DMS53 treated with DMSO at 0.1 percent for 48 hours (cell line): Measurements from ENCODE around the gene ALDH16A1.

ENCODE experiments used
- DNase-seq: peaks from one replicate; lab custom pipeline; 2025; ENCODE audit not compliant: unreplicated experiment; lab: John Stamatoyannopoulos, UW

The ALDH16A1 gene

DNA sequence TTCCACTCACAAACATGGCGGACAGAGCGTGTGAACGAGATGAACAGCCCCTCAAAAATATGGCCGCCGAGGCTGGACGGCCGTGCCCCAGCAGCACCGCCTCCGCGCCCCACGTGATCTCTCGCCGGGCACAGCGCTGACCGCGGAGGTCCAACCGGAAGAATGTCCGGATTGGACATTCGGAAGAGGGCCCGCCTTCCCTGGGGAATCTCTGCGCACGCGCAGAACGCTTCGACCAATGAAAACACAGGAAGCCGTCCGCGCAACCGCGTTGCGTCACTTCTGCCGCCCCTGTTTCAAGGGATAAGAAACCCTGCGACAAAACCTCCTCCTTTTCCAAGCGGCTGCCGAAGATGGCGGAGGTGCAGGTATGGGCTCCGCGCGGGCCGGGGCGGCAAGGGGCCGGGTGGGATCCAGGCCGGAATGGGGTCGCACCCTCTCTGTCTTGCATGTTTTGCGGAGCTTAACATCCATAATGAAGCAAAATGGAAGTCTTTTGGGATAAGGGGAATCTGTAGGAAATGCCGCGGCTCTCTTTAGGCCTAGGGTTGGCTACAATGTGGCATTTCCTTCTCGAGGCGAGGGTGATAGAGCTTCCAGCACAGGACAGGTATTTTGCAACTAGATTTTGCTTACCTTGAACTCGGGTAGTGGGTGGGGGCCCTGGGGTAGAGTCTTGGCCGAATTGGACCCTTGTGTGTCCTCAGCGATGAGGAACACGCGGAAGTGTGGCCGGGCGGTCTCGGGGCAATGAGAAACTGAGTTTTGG, 34.4 kb downstream of the ALDH16A1 start, which contains the start of gene RPL13A:
TSS of gene RPL13A (plus strand) at position 332 of the 769 bp plus-strand sequence. CDS start at position 354, 22 bp downstream.
- DNase-seq: peak; percentile 91

DNA sequence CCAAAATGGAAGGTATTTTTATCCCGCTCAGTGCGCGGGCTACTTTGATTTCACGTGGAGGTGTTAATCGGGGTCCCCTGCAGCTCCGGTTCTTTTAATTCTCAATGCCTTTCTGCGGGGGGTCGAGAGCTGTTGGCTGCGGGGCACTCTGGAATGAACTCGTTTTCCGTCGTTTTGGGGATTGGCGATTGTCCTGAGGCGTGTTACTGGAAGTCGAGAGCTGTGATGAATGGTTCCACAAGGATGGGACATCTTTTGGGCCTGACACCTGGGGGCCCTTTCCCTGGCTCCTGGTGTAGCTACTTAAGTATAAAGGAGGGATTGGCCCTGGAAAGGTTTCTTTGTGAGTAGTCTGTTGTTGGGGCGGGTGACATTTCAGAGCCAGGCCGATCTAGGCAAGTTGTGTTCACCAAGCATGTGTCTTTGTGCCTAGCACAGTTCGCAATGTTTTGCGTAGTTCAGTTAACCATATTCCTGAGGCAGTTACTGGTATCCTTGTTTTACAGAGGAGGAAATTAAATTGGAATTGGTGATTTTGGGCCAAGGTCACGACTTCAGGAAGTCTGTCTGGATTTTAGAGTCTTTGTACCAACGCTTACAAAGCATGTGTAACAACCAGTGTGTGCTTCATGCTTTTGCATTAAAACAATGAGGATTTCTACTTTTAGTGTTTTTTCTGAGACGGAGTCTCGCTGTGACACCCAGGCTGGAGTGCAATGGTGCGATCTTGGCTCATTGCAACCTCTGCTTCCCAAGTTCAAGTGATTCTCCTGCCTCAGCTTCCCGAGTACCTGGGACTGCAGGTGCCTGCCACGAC, 35.2 kb downstream of the ALDH16A1 start:
- no peak for DNase-seq

DNA sequence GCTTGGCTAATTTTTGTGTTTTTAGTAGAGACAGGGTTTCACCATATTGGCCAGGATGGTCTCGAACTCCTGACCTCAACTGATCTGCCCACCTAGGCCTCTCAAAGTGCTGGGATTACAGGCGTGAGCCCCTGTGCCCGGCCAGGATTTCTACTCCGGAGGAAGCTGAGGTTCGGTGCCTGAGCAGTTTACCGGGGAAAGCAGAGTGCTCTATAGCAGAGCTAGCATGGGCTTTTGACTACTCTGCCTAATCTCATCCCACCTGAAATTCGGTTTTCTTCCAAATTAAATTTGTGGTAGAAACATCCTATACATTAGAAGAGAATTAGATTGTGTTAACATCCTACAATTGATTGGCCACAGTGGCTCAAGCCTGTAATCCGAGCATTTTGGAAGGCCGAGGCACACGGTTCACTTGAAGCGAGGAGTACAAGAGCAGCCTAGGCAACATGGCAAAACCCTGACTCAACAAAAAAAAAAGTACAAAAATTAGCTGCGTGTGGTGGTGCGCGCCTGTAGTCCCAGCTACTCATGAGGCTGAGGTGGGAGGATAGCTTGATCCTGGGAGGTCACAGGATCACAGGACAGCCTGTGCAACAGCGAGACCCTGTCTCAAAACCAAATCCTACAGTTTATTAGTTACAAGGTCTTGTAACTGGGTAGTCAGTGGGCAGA, 36.0 kb downstream of the ALDH16A1 start:
- no peak for DNase-seq

DNA sequence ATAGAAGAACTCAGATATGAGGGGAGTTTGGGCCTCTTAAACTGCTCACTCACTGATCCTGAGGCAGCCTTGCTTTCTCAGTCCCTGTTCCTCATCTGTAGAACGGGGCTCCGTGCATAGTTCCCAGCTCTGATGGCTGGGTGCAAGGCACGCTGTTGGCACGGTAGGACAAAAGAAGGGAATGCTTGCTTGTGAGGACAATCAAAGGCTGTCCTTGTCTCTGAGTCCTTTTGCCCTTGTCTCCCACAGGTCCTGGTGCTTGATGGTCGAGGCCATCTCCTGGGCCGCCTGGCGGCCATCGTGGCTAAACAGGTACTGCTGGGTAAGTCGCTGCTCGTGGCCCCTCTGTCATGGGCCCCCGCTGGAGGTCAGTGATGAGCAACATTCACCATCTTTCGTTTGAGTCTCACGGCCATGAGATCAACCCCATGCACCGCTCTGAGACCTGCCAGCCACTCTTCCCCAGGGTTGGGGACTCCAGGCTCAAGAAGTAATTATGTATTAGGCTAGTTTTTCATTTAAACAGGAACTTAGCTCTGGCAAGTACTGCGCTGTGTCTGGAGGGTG, 36.7 kb downstream of the ALDH16A1 start:
- no peak for DNase-seq

DNA sequence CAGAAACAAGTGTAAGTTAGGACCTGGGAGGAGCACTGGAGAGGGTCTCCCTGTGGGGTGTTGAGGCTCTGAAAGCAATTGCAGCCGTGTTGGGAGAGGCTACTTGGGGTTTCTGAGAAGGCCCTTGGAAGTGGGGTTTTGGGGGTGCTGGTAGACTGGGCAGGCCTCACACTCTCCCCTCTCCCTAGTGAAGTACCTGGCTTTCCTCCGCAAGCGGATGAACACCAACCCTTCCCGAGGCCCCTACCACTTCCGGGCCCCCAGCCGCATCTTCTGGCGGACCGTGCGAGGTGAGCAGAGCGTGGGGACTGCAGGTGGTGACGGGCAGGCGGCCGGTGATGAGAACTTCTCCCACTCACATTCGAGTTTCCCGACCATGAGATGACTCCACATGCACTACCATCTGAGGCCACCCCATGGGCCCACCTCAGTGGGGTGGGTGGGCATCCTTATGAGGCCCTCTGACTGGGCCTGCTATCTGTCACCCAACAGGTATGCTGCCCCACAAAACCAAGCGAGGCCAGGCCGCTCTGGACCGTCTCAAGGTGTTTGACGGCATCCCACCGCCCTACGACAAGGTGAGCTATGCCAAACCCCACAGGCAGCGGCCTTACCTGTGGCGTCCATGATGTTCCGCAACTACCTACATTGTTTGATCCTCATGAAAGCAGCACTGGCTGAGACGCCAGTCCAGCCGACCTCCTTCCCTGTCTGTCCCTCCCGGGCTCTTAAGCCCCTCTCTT, 37.4 kb downstream of the ALDH16A1 start:
- no peak for DNase-seq

DNA sequence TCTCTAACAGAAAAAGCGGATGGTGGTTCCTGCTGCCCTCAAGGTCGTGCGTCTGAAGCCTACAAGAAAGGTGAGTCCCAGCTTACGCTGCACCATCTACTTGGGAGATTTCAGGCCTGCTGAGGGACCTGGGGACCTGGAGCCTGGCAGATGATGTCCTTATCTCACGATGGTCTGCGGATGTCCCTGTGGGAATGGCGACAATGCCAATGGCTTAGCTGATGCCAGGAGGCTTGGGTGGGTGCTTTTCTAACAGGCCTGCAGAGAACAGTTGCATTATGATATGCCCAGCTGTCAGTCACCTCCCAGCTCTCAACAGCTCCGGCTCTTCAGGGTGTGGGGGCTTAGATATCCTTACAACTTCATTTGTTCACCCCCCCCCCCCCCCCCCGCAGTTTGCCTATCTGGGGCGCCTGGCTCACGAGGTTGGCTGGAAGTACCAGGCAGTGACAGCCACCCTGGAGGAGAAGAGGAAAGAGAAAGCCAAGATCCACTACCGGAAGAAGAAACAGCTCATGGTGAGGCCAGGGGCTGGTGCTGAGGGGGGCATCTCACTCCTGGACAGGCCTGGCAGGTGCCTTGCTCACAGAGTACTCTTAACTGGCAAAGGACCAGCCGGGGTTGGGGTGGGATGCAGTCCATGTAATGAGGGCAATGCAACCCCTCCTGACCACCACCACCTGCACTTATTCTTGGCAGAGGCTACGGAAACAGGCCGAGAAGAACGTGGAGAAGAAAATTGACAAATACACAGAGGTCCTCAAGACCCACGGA, 38.2 kb downstream of the ALDH16A1 start:
- no peak for DNase-seq

DNA sequence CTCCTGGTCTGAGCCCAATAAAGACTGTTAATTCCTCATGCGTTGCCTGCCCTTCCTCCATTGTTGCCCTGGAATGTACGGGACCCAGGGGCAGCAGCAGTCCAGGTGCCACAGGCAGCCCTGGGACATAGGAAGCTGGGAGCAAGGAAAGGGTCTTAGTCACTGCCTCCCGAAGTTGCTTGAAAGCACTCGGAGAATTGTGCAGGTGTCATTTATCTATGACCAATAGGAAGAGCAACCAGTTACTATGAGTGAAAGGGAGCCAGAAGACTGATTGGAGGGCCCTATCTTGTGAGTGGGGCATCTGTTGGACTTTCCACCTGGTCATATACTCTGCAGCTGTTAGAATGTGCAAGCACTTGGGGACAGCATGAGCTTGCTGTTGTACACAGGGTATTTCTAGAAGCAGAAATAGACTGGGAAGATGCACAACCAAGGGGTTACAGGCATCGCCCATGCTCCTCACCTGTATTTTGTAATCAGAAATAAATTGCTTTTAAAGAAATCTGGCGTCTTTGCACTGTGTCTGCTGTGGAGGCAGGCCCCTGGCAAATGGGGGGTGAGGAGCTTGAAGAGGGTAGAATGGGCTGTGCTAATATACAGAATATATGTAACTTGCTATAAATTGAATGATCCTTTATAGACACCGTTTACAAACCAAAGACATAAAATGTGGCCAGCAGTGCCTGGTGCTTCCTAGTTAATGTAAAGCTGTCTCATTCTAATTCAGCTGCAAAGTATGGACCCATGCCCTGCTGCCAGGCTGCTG, 39.0 kb downstream of the ALDH16A1 start:
- DNase-seq: no peak

DNA sequence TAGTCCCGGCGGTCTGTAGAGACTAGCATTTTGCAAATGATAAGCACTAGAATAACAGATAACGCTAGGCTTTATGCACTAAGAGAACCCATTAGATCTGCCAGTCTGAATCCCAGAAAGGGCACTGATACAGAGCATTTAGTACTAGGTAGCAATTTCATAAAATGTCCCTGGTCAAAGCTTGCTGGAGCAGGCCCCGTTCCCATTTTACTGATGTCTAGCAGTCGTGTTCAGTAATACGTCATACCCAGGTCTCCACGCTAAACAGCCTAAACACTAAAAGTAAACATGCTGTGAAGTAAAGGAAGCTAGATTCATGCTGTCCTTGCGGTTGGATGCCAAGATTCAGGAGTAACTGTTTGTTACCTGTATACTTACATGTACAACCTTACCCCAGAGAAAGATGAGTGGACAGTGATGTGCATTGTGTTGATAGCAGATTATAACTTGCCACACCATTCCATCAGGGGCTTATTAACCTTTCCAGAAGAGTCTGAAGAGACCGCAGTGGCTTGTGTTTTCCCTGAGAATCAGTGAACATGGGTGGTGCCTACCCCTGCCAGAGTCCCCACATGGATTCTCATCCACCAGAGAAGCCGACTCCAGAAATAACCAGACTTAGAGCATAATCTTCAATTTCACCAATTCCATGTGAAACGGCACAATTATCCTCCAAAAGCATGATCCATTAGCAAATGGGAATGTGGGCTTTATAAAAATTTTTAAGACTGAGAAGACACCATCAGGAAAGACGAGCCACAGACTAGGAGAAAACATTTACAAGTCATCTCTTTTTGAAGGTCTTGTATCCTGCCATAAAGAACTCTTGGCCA, 39.8 kb downstream of the ALDH16A1 start:
- DNase-seq: peak; percentile 65

DNA sequence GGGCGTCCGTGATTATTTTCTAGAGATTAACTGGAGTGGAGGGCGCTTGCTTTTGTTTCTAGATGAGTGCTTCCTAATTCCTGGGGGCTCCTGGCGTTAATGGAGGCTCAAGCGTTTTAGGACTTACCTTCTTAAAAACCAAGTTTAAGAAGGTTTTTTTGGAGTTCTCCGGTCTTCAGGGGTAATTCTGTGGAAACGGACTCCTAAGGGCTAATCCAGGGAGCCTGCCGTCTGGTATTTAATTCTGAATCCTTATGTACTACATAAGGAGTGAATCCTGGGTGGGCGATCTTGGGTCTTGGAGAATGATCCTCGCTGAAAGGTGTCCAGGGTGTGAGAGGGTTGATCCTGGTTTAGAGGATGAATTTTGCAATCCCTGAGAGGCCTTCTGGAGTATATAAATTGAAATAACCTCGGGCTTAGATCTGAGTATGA, 43.6 kb downstream of the ALDH16A1 start:
- no peak for DNase-seq

DNA sequence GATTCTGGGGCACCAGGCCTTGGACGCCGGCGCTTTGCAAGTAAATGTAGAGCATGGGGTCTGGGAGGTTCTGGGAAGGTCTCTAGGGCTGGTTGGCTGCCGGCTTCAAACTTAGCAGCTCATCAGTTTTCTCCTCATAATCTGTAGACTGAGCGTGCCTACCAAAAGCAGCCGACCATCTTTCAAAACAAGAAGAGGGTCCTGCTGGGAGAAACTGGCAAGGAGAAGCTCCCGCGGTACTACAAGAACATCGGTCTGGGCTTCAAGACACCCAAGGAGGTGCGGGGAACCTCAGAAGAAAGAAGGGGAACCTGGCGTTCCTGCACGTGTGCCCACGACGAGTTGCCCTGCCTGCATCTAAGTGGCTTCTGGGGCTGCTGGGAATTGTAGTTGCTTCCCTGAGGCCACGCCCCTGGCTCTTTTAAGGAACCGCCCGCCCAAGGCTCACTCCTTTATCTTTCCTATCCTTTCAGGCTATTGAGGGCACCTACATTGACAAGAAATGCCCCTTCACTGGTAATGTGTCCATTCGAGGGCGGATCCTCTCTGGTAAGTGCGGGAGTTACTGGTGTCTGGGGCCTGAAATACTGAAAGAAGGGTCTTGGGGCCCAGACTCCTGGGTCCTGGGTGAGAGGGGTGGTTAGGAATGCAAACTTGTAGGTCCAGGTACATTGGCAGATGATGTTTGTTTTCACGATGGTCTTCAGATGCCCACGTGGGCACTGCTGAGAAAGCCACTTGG, 44.2 kb downstream of the ALDH16A1 start:
- DNase-seq: no peak

DNA sequence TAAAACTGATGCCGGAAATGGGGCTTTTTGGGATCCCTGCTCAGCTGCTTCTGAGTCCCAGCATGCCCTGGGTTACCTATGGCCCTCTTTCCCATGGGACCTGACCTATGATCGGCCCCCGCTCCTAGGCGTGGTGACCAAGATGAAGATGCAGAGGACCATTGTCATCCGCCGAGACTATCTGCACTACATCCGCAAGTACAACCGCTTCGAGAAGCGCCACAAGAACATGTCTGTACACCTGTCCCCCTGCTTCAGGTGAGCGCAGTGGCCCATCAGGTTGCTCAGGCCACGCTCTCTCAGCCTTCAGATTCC, 44.7 kb downstream of the ALDH16A1 start:
- no peak for DNase-seq

DNA sequence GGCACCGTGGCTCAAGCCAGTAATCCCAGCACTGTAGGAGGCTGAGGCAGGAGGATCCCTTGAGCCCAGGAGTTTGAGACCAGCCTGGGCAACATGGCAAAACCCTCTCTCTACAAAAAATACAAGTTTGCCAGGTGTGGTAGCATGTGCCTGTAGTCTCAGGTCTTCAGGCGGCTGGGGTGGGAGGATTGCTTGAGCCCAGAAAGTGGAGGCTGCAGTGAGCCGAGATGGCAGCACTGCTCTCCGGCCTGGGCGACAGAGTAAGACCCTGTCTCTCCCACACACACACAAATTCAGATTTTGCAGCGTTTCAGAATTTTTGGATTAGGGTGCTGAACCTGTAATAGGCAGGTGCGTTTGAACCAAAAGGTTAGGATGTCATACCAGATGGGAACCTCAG, 45.5 kb downstream of the ALDH16A1 start:
- DNase-seq: no peak

DNA sequence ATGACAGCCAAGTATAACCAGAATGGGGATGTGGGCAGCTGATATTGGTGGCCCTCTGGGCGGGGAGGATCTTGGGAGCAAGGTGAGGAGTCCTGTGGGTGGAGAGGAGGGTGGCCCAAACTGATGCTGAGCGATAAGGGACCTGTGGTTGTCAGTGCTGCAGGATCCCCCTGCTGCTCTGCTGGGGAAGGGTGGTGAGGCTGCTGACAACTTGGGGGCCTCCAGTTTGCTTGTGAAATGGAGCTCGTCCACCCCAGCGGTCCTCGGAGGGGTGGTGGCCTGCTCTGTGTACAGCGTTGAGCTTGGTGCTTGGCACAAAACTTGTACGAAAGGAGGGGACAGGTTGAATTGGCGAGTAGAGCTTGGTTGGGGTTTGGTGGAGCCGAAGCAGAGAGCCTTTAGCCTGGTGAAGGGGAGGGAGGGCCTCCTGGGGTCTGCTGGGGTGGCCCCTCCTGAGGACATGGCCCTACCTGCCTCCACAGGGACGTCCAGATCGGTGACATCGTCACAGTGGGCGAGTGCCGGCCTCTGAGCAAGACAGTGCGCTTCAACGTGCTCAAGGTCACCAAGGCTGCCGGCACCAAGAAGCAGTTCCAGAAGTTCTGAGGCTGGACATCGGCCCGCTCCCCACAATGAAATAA, 46.1 kb downstream of the ALDH16A1 start:
- no peak for DNase-seq

DNA sequence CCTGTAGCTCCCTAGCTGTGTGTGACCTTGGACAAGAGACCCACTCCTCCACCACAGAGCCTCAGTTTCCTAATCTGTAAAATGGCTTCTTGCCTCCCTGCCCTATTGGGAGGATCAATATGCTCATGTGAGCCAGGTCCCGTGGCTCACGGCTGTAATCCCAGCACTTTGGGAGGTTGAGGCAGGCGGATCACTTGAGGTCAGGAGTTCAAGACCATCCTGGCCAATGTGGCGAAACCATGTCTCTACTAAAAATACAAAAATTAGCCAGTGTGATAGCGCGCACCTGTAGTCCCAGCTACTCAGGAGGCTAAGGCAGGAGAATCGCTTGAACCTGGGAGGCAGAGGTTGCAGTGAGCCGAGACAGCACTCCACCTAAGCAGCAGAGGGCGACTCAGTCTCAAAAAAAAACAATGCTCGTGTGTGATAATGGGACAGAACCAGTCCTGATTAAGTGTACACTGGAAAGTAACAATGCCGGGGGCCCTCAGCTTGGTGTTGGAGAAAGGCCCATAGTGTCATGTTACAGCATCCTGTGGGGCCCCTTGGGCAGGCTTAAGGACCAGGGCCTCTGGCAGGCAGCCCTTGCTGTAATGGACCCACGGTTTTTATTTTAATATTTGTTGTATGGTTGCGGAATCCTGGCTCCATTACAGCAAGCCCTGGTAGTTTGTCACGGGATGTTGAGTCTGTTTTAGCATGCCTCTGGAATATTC, 50.0 kb downstream of the ALDH16A1 start:
- peak; percentile 35 for DNase-seq

DNA sequence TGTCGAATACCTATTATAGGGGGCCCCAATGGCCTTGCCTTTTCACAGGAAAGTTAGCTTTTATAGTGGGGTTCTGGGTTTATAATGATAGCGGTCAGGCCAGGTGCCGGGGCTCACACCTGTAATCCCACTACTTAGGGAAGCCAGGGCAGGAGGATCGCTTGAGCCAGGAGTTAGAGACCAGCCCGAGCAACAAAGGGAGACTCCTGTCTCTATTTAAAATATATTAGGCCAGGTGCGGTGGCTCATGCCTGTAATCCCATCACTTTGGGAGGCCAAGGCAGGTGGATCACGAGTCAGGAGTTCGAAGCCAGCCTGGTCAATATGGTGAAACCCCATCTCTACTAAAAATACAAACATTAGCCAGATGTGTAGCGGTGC, 50.5 kb downstream of the ALDH16A1 start:
- no peak for DNase-seq

DNA sequence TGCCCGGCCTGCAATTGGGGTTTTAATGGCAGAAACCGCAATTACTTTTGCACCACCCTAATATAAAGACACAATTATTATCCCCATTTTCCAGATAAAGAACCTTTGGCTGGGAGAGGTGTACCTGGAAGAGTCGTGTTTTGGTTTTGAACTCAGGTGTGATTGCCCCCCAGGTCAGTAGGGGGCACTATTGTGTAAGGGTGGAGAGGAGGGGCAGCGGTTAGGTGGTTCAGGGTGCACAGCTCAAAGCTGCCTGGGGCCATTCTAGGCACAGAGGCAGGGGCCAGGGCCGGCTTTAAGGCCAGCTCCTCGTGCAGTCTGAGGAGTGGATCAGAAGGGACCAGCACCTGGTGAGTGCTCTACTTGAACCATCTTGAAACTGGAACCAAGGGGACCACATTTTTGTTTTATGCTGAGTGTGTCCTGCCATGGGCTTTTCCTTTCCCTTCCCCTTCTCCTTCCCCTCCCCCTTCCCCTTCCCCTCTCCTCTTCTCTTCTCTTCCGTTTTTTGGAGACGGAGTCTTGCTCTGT, 53.6 kb downstream of the ALDH16A1 start:
- DNase-seq: peak; percentile 57
